ENCODE results near the gene MSGN1. TPM values are rescaled to one million over a fixed set of nuclear protein-coding genes. Genes with fewer than 3 reads are reported as not detected.
"Not testable (repeated sequence)": the region's sequence is repeated elsewhere in the genome, so short reads cannot be mapped to it uniquely, and the experiment has no call there.

MSGN1 gene
- total RNA-seq, 4 donors from 2014 or later, result 1.3 TPM; not detected in 3

- no peak overlapping the region for H3K27ac ChIP-seq
- intact Hi-C loops (cut with DNase I; ENCODE audit: low total_unique reads) (no loop called here), in situ Hi-C loops (cut with MboI; ENCODE audit: low pct_ligation_motif_present in 1 of 4, low pct_unique_long_range_greater_than_20kb in 1 of 4, low sequenced_read_pairs in 3 of 4) (no loop called here)
- WGBS, 2 donors (ENCODE audit: low coverage in 1 of 2), result 53 to 71% methylated on average over 5 to 7 of the region's 7 CpGs
- no peak for TF ChIP-seq EP300 (IDR thresholded peaks at IDR 0.05; ENCODE audit: low read depth)
- no peak for TF ChIP-seq CTCF (IDR thresholded peaks at IDR 0.05)
- TF ChIP-seq POLR2A (IDR thresholded peaks at IDR 0.05), result no peak
- TF ChIP-seq POLR2AphosphoS5 (IDR thresholded peaks at IDR 0.05), result no peak
- peaks cover 0 to 5% (median 2%) of the 10 kb centered on the region in 4 donors for H3K4me1 ChIP-seq
- DNase-seq, result no peak
- no peaks in the 10 kb centered on the region for H3K27me3 ChIP-seq
- no peaks in the 10 kb centered on the region for H3K9me3 ChIP-seq
- H3K36me3 ChIP-seq, result no peaks in the 10 kb centered on the region
- no peak overlapping the region for H3K4me3 ChIP-seq
These were observed 5.5 kb downstream of the MSGN1 start for GRCh38 chr2:17821535-17822444.

- in situ Hi-C loops (cut with MboI; ENCODE audit: low pct_ligation_motif_present in 1 of 4, low pct_unique_long_range_greater_than_20kb in 1 of 4, low sequenced_read_pairs in 3 of 4), result no loop called here
- Histone ChIP-seq H3K27ac (no peak overlapping the region), H3K9me3 (no peaks in the 10 kb centered on the region), H3K36me3 (no peaks in the 10 kb centered on the region), H3K27me3 (no peaks in the 10 kb centered on the region), H3K4me3 (no peak overlapping the region), H3K4me1 (peaks cover 0 to 10% (median 4%) of the 10 kb centered on the region in 4 donors)
- no peak for DNase-seq
- intact Hi-C loops (cut with DNase I; ENCODE audit: low total_unique reads), result no loop called here
- TF ChIP-seq EP300 (IDR thresholded peaks at IDR 0.05; ENCODE audit: low read depth), result no peak
- WGBS, 2 donors (ENCODE audit: low coverage in 1 of 2), result 73 to 74% methylated on average over 3 to 4 of the region's 4 CpGs
These were observed 6.3 kb downstream of the MSGN1 start for GRCh38 chr2:17822445-17823117.

- 71 to 88% methylated on average over 2 to 4 of the region's 4 CpGs for WGBS, 2 donors (ENCODE audit: low coverage in 1 of 2)
- H3K9me3 ChIP-seq; H3K27ac ChIP-seq; DNase-seq; H3K27me3 ChIP-seq; H3K36me3 ChIP-seq; H3K4me3 ChIP-seq; in situ Hi-C loops (cut with MboI; ENCODE audit: low pct_ligation_motif_present in 1 of 4, low pct_unique_long_range_greater_than_20kb in 1 of 4, low sequenced_read_pairs in 3 of 4); intact Hi-C loops (cut with DNase I; ENCODE audit: low total_unique reads): not testable (repeated sequence)
- H3K4me1 ChIP-seq, result peaks cover 0 to 15% (median 8%) of the 10 kb centered on the region in 4 donors
These were observed 7.4 kb downstream of the MSGN1 start for GRCh38 chr2:17823646-17824045.

GRCh38 chr2:17827316-17827715 is 11.1 kb downstream of the MSGN1 start:
- no peak for DNase-seq
- 53 to 74% methylated on average over 5 of the region's 5 CpGs for WGBS, 2 donors (ENCODE audit: low coverage in 1 of 2)
- in situ Hi-C loops (cut with MboI; ENCODE audit: low pct_ligation_motif_present in 1 of 4, low pct_unique_long_range_greater_than_20kb in 1 of 4, low sequenced_read_pairs in 3 of 4), result loop anchor here in 2 of 4 donors (25.0 kb wide), 1 partner anchor 115 kb away; no protein-coding TSS in a partner anchor
- Histone ChIP-seq H3K27ac (peak overlapping the region in 3 of 4 donors; percentile 22 to 38 (median 27)), H3K4me1 (peaks cover 0 to 20% (median 9%) of the 10 kb centered on the region in 4 donors), H3K36me3 (no peaks in the 10 kb centered on the region), H3K4me3 (no peak overlapping the region), H3K9me3 (no peaks in the 10 kb centered on the region), H3K27me3 (no peaks in the 10 kb centered on the region)
- intact Hi-C loops (cut with DNase I; ENCODE audit: low total_unique reads), result no loop called here
- TF ChIP-seq CTCF (IDR thresholded peaks at IDR 0.05), result no peak
- TF ChIP-seq POLR2AphosphoS5 (IDR thresholded peaks at IDR 0.05), result no peak
- no peak for TF ChIP-seq POLR2A (IDR thresholded peaks at IDR 0.05)
- no peak for TF ChIP-seq EP300 (IDR thresholded peaks at IDR 0.05; ENCODE audit: low read depth)

GRCh38 chr2:17827785-17828184 is 11.5 kb downstream of the MSGN1 start:
- DNase-seq, result no peak
- Histone ChIP-seq H3K27ac (peak overlapping the region in 3 of 4 donors; percentile 22 to 38 (median 27)), H3K27me3 (no peaks in the 10 kb centered on the region), H3K4me3 (no peak overlapping the region), H3K9me3 (no peaks in the 10 kb centered on the region), H3K36me3 (no peaks in the 10 kb centered on the region), H3K4me1 (peaks cover 0 to 20% (median 8%) of the 10 kb centered on the region in 4 donors)
- 55 to 63% methylated on average over 2 of the region's 2 CpGs for WGBS, 2 donors (ENCODE audit: low coverage in 1 of 2)
- TF ChIP-seq POLR2A (IDR thresholded peaks at IDR 0.05) (no peak), CTCF (IDR thresholded peaks at IDR 0.05) (no peak), EP300 (IDR thresholded peaks at IDR 0.05; ENCODE audit: low read depth) (no peak), POLR2AphosphoS5 (IDR thresholded peaks at IDR 0.05) (no peak)
- in situ Hi-C loops (cut with MboI; ENCODE audit: low pct_ligation_motif_present in 1 of 4, low pct_unique_long_range_greater_than_20kb in 1 of 4, low sequenced_read_pairs in 3 of 4), result loop anchor here in 2 of 4 donors (25.0 kb wide), 1 partner anchor 115 kb away; no protein-coding TSS in a partner anchor
- intact Hi-C loops (cut with DNase I; ENCODE audit: low total_unique reads), result no loop called here
